ENCODE data around the gene SYNE1. TPM values are rescaled to one million over a fixed set of nuclear protein-coding genes. Genes with fewer than 3 reads are reported as not detected.

Gene SYNE1
- total and polyA plus RNA-seq, 9 donors: 70.4 to 279 (median 154) TPM

DNA sequence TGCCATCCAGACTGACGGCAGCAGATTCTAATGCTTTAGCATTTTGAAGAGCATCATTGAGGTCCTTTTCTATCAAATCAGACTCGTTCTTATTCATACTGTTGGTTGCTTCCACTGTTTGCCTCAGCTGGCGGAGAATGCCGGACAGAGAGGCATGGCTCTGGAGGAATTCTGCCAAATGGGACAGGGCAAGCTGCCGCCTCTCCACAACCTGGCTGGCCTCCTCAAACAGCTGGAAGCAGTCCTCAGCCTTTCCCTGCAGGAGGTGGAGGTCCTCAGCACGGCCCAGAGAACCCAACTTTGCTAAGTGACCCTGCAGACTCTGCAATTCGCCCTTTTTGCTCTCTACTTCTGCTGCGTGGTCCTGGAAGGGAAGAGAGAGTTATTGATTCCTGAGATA, 220.5 kb downstream of the SYNE1 start:
- DNase-seq: no peak
- no peaks in the 10 kb centered on the region for H3K4me1 ChIP-seq (ENCODE audit: insufficient read depth)
- H3K27ac ChIP-seq: no peak overlapping the region
- intact Hi-C loops (cut with DNase I): no loop called here
- TF ChIP-seq, protein P1, sequence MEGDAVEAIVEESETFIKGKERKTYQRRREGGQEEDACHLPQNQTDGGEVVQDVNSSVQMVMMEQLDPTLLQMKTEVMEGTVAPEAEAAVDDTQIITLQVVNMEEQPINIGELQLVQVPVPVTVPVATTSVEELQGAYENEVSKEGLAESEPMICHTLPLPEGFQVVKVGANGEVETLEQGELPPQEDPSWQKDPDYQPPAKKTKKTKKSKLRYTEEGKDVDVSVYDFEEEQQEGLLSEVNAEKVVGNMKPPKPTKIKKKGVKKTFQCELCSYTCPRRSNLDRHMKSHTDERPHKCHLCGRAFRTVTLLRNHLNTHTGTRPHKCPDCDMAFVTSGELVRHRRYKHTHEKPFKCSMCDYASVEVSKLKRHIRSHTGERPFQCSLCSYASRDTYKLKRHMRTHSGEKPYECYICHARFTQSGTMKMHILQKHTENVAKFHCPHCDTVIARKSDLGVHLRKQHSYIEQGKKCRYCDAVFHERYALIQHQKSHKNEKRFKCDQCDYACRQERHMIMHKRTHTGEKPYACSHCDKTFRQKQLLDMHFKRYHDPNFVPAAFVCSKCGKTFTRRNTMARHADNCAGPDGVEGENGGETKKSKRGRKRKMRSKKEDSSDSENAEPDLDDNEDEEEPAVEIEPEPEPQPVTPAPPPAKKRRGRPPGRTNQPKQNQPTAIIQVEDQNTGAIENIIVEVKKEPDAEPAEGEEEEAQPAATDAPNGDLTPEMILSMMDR (IDR thresholded peaks at IDR 0.05): no peak
- TF ChIP-seq POLR2A (IDR thresholded peaks at IDR 0.05) (no peak), EP300 (IDR thresholded peaks at IDR 0.05) (no peak)
- H3K36me3 ChIP-seq: no peaks in the 10 kb centered on the region
- WGBS, 3 donors: 80 to 84% (median 81%) methylated on average over 8 of the region's 8 CpGs
- H3K4me3 ChIP-seq: no peak overlapping the region
- no peaks in the 10 kb centered on the region for H3K27me3 ChIP-seq
- no peaks in the 10 kb centered on the region for H3K9me3 ChIP-seq

DNA sequence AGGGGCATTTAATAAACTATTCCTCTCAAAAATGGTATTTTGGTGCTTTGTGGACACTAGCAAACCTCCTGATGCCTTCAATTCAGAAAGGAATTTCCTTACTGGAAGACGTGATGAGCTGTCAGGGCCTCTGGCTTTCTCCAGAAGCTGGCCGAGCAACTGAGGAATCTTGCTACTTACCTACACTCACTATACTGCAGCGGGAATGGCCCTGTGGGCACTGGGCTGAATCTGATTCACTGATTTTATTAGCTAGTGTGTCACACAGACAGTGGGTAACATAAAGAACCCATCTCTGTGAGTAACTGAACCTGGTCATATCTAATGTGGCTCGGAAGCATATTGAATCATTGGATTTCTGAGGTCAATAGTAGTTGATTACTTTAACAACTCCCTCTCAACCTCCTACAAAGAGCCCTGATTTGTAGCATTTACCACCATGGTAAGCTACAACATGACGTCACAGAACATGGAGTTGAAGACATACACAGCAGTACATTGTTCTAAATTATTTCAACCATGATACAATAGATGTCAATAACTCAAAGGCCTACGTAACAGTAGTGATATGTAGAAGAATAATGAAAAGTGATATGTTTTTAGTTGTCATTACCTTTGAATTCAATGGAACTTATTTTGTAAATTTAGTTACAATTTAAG, 232.1 kb downstream of the SYNE1 start:
- Histone ChIP-seq H3K27me3 (no peaks in the 10 kb centered on the region), H3K36me3 (no peaks in the 10 kb centered on the region), H3K4me3 (no peak overlapping the region), H3K27ac (no peak overlapping the region), H3K4me1 (ENCODE audit: insufficient read depth) (no peaks in the 10 kb centered on the region), H3K9me3 (no peaks in the 10 kb centered on the region)
- TF ChIP-seq POLR2A (IDR thresholded peaks at IDR 0.05) (no peak), EP300 (IDR thresholded peaks at IDR 0.05) (no peak)
- TF ChIP-seq, protein P1 (IDR thresholded peaks at IDR 0.05): no peak
- intact Hi-C loops (cut with DNase I): no loop called here
- no peak for DNase-seq
- 88 to 93% (median 92%) methylated on average over 6 of the region's 6 CpGs for WGBS, 3 donors

DNA sequence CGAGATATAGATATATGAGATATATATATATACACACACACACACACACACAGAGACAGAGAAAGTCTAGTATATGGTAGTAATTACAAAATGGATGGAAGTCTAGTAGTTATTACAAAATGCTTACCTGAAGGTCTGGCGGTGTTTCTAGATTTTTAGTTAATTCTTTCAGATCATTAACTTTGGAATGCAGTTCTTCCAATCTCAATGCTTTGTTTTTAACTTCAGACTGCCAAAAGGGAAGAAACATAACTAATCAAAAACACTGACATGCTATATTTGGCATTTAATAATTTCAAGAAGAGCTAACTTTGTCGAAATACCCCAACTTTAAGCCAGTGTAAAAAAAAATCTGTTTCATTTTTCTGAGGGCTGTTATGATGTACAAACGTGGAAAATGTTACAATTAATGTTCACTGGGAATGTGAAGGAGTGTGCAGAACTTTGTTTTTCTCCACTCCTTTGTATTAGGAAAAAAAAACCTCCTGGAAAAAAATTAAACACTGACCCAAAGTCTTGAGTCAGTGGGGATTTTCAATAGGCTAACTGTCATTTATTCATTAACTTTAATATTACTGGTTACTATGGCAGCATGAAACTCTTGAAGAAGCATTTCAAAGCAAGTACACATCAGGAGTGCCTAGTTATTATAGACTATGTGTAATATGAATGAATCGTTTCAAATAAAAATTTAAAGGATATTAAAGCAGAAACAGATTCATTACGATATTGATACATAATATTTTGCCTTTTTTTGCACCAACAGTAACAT, 232.9 kb downstream of the SYNE1 start:
- intact Hi-C loops (cut with DNase I): no loop called here

DNA sequence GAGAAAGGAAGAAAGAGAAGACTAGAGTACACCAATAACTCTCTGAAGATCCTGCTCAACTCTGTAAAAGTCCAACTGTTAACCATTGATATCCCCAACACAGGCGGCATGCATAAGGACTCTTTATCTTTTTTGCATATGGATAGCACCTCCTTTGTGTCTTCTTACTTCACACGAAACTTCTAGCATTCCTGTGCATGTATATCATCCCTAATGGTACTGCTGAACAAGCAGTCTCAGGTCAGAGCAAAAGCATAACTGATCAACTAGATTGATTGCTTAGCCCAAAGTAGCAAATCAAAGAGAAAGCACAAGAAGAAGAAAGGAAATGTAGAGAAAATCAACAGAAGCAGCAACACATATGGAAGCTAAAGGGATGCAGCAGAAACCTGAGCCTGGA, 234.4 kb downstream of the SYNE1 start:
- intact Hi-C loops (cut with DNase I): no loop called here
- no peak for TF ChIP-seq EP300 (IDR thresholded peaks at IDR 0.05)
- Histone ChIP-seq H3K9me3 (no peaks in the 10 kb centered on the region), H3K36me3 (no peaks in the 10 kb centered on the region), H3K27me3 (no peaks in the 10 kb centered on the region), H3K27ac (no peak overlapping the region), H3K4me1 (ENCODE audit: insufficient read depth) (no peaks in the 10 kb centered on the region), H3K4me3 (no peak overlapping the region)
- WGBS, 3 donors: 85 to 90% (median 90%) methylated on average over 2 of the region's 2 CpGs
- DNase-seq: no peak

More for the DNA sequence above, 232.9 kb downstream of the SYNE1 start:
- Histone ChIP-seq H3K4me3 (no peak overlapping the region), H3K9me3 (no peaks in the 10 kb centered on the region), H3K36me3 (no peaks in the 10 kb centered on the region), H3K27ac (no peak overlapping the region), H3K27me3 (no peaks in the 10 kb centered on the region), H3K4me1 (ENCODE audit: insufficient read depth) (no peaks in the 10 kb centered on the region)
- TF ChIP-seq, protein P1 (IDR thresholded peaks at IDR 0.05): no peak
- no peak for TF ChIP-seq EP300 (IDR thresholded peaks at IDR 0.05)
- no peak for TF ChIP-seq POLR2A (IDR thresholded peaks at IDR 0.05)
- DNase-seq: no peak
- 70 to 75% (median 70%) methylated on average over 6 of the region's 6 CpGs for WGBS, 3 donors

DNA sequence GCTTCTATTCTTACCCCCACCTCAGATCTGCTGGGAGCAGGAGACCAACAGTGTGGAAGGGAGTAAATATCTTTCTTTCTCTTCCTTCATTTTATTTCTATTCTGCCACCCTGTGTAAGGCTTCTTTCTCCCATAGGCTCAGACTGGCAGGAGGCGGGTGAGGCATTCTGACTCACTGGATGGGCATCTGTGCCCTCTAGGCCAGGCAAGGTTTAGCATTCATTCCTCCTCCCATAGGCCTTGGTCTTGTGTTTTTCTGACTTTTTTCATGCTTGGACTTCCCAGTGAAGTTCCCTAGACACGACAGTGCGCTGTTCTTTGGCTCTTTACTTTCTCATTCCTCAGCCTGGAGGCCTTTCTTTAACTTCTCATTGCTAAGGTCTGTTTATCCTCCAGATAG, 235.2 kb downstream of the SYNE1 start:
- WGBS, 3 donors: 86 to 91% (median 89%) methylated on average over 3 of the region's 3 CpGs
- Histone ChIP-seq H3K4me3 (no peak overlapping the region), H3K4me1 (ENCODE audit: insufficient read depth) (no peaks in the 10 kb centered on the region), H3K36me3 (no peaks in the 10 kb centered on the region), H3K27ac (no peak overlapping the region), H3K9me3 (no peaks in the 10 kb centered on the region), H3K27me3 (no peaks in the 10 kb centered on the region)
- TF ChIP-seq EP300 (IDR thresholded peaks at IDR 0.05) (no peak), POLR2A (IDR thresholded peaks at IDR 0.05) (no peak)
- TF ChIP-seq, protein P1 (IDR thresholded peaks at IDR 0.05): no peak
- no peak for DNase-seq
- intact Hi-C loops (cut with DNase I): no loop called here

Measured in ovary (tissue), 9 donors.